Measurements from ENCODE around the gene DRGX. TPM values are rescaled to one million over a fixed set of nuclear protein-coding genes. Genes with fewer than 3 reads are reported as not detected.

DRGX gene
- total RNA-seq, 4 donors from 2014 or later, result not detected

DNA sequence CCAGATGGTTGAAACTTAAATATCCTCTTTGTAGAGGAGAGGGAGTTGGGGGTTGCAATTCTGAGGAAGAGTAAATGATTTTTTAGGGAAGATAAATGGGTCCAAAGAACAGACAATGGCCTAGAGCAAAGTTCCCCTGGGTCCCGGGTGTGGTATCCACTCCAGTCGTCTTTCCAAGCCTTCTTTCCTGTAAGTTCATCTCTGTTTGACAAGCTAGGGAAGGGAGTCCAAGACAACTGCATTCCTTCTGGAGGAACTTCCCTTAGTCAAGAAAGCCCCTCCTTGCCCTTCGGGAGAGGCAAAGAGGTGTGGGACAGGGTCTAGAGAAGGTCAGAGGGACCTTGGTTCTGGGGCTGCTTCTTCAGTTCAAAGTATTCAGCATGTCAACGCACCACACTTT lies 63.6 kb downstream of the DRGX start:
- Histone ChIP-seq H3K27me3 (no peaks in the 10 kb centered on the region), H3K27ac (replicated peaks in 1 of 4) (no peak overlapping the region), H3K4me3 (no peak overlapping the region), H3K4me1 (no peaks in the 10 kb centered on the region), H3K36me3 (no peaks in the 10 kb centered on the region), H3K9me3 (no peaks in the 10 kb centered on the region)
- intact Hi-C loops (cut with DNase I), result no loop called here
- DNase-seq (ENCODE audit: extremely low spot score), result no peak
- WGBS, result 76% methylated on average over 4 of the region's 4 CpGs
- TF ChIP-seq POLR2A (IDR thresholded peaks at IDR 0.05; ENCODE audit: low read depth), result no peak

DNA sequence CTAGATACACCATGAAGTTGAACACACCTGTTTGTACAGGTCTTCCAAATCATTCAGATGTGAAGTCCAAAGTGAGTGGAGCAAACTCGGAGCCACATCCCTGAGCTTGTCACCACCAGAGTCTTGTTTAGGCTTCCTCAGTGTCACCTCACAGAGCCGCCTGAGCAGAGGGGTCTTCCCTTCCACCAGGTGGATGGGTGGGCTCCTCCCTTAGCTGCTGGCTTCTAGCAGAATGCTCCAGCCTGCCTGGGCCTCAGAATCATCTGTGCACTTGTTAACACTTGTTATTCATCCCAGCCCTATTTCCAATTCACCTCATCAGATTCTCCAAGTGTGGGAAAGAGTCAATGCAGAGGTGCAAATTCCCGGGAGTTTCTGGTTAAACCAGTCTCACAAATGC lies 64.5 kb downstream of the DRGX start:
- TF ChIP-seq EP300 (IDR thresholded peaks at IDR 0.05), result no peak
- TF ChIP-seq, protein P1, sequence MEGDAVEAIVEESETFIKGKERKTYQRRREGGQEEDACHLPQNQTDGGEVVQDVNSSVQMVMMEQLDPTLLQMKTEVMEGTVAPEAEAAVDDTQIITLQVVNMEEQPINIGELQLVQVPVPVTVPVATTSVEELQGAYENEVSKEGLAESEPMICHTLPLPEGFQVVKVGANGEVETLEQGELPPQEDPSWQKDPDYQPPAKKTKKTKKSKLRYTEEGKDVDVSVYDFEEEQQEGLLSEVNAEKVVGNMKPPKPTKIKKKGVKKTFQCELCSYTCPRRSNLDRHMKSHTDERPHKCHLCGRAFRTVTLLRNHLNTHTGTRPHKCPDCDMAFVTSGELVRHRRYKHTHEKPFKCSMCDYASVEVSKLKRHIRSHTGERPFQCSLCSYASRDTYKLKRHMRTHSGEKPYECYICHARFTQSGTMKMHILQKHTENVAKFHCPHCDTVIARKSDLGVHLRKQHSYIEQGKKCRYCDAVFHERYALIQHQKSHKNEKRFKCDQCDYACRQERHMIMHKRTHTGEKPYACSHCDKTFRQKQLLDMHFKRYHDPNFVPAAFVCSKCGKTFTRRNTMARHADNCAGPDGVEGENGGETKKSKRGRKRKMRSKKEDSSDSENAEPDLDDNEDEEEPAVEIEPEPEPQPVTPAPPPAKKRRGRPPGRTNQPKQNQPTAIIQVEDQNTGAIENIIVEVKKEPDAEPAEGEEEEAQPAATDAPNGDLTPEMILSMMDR (IDR thresholded peaks at IDR 0.05), result no peak
- no peak for TF ChIP-seq POLR2A (IDR thresholded peaks at IDR 0.05; ENCODE audit: low read depth)
- no peak for TF ChIP-seq POLR2AphosphoS5 (IDR thresholded peaks at IDR 0.05)
- no peak for DNase-seq (ENCODE audit: extremely low spot score)
- Histone ChIP-seq H3K27ac (replicated peaks in 1 of 4) (no peak overlapping the region), H3K36me3 (peaks cover 0 to 4% (median 0%) of the 10 kb centered on the region in 4 donors), H3K4me3 (no peak overlapping the region), H3K4me1 (no peaks in the 10 kb centered on the region), H3K27me3 (no peaks in the 10 kb centered on the region), H3K9me3 (no peaks in the 10 kb centered on the region)
- 67% methylated on average over 3 of the region's 3 CpGs for WGBS
- intact Hi-C loops (cut with DNase I), result no loop called here

DNA sequence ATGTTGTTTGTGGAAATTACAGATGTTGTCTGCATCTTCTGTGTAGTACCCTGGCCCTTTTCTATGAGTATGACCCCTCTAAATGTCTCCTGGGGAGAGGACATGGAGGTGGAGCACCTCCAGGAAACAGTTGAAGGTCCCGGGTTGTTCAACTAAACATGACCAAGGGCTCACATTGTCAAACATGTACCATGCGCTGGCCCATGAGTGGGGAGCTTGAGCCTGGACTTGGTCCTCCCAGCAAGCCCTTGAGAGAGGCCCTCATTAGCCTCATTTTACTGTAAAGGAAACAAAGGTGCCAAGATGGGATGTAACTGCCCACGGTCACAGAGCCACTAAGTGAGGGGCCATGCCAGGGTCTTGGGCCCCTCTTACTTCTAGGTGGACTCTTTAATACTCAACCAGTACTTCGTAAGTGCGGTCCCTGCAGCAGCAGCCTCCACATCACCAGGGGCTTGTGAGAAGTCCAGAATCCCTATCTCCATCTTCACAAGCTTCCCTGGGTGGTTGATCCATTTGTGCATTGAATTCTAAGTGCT lies 65.7 kb downstream of the DRGX start:
- WGBS, result 94% methylated on average over 5 of the region's 5 CpGs
- Histone ChIP-seq H3K27ac (replicated peaks in 1 of 4) (no peak overlapping the region), H3K9me3 (no peaks in the 10 kb centered on the region), H3K4me1 (no peaks in the 10 kb centered on the region), H3K4me3 (no peak overlapping the region), H3K27me3 (no peaks in the 10 kb centered on the region), H3K36me3 (peaks cover 0 to 16% (median 0%) of the 10 kb centered on the region in 4 donors)
- intact Hi-C loops (cut with DNase I), result no loop called here
- DNase-seq (ENCODE audit: extremely low spot score), result no peak
- TF ChIP-seq EP300 (IDR thresholded peaks at IDR 0.05), result no peak
- no peak for TF ChIP-seq POLR2AphosphoS5 (IDR thresholded peaks at IDR 0.05)
- no peak for TF ChIP-seq POLR2A (IDR thresholded peaks at IDR 0.05; ENCODE audit: low read depth)
- TF ChIP-seq, protein P1 (IDR thresholded peaks at IDR 0.05), result no peak

DNA sequence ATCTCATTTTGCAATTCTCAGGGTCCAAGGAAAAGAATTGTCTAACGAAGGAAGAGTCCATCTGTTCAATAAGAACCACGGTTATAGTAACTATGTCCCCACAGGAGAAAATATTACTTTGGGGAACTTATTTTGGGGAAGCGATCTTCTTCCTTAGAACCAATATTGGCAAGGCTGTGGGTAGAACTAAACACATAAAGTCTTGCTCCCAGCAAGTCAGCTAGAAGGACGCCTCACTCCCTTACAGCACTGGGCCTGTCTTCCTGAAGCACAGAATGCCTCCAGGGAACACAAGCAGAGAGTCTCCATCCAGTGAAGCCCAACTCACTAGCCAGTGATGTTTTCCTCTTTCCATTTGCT lies 66.8 kb downstream of the DRGX start:
- Histone ChIP-seq H3K27me3 (no peaks in the 10 kb centered on the region), H3K9me3 (no peaks in the 10 kb centered on the region), H3K36me3 (peaks cover 0 to 26% (median 0%) of the 10 kb centered on the region in 4 donors), H3K27ac (replicated peaks in 1 of 4) (no peak overlapping the region), H3K4me1 (no peaks in the 10 kb centered on the region), H3K4me3 (no peak overlapping the region)
- intact Hi-C loops (cut with DNase I), result no loop called here
- TF ChIP-seq, protein P1 (IDR thresholded peaks at IDR 0.05), result no peak
- no peak for TF ChIP-seq EP300 (IDR thresholded peaks at IDR 0.05)
- TF ChIP-seq POLR2A (IDR thresholded peaks at IDR 0.05; ENCODE audit: low read depth), result no peak
- no peak for TF ChIP-seq POLR2AphosphoS5 (IDR thresholded peaks at IDR 0.05)
- no peak for DNase-seq (ENCODE audit: extremely low spot score)
- 84% methylated on average over 4 of the region's 4 CpGs for WGBS

DNA sequence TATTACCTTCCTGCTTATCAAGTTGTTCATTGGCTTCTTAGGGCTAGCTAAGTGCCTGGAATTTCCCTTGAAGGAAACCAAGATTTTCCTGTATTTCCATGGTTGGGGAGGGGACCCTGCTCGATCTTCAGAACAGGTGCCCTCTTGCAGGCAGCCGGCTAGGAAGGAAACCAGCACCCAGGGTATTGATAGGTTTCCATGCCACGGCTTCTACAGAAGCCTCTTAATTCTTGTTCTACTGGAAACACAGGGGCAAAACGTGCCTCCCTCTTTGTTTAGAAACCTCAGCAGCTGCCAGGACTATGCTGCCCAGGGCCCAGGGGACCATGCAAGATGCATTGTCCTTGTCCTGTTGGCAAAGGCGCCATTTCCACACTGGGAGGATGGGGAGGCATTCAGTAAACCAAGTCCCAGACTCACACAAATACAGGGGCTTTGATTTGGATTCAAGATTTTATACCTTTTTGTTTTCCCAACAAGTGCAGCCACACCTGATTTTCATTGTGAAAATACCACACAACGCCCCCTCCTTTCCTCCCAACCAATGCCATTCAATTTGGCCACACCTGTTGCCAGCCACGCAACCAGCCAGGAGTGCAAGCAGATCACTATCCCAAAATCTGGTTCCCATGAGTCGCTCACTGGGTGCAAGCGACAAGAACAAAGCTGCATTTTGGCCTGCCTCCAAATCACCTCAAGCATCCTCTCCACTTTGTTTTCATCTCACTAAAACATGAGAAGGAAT lies 67.3 kb downstream of the DRGX start:
- intact Hi-C loops (cut with DNase I), result no loop called here
- Histone ChIP-seq H3K36me3 (peaks cover 0 to 31% (median 0%) of the 10 kb centered on the region in 4 donors), H3K9me3 (no peaks in the 10 kb centered on the region), H3K4me1 (no peaks in the 10 kb centered on the region), H3K4me3 (no peak overlapping the region), H3K27ac (replicated peaks in 1 of 4) (no peak overlapping the region), H3K27me3 (no peaks in the 10 kb centered on the region)
- TF ChIP-seq, protein P1 (IDR thresholded peaks at IDR 0.05), result no peak
- TF ChIP-seq POLR2AphosphoS5 (IDR thresholded peaks at IDR 0.05) (no peak), POLR2A (IDR thresholded peaks at IDR 0.05; ENCODE audit: low read depth) (no peak), EP300 (IDR thresholded peaks at IDR 0.05) (no peak)
- 76% methylated on average over 9 of the region's 9 CpGs for WGBS
- no peak for DNase-seq (ENCODE audit: extremely low spot score)

Measured in esophagus muscularis mucosa (tissue), 4 donors.